ENCODE results near the gene PLVAP.
"Not testable (repeated sequence)": the region's sequence is repeated elsewhere in the genome, so short reads cannot be mapped to it uniquely, and the experiment has no call there.

The PLVAP gene

GRCh38 chr19:17402982-17403855, 26.1 kb upstream of the PLVAP start:
- DNase-seq = peak in 4 of 58 donors; percentile 1 to 36 (median 22)

- DNase-seq = no peak
Observed at GRCh38 chr19:17401628-17402027, 24.5 kb upstream of the PLVAP start.

- no peak for DNase-seq
Observed at GRCh38 chr19:17398902-17399527, 21.9 kb upstream of the PLVAP start.

GRCh38 chr19:17394891-17395415, 17.8 kb upstream of the PLVAP start:
- DNase-seq = peak in 7 of 58 donors; percentile 3 to 30 (median 8)

DNA sequence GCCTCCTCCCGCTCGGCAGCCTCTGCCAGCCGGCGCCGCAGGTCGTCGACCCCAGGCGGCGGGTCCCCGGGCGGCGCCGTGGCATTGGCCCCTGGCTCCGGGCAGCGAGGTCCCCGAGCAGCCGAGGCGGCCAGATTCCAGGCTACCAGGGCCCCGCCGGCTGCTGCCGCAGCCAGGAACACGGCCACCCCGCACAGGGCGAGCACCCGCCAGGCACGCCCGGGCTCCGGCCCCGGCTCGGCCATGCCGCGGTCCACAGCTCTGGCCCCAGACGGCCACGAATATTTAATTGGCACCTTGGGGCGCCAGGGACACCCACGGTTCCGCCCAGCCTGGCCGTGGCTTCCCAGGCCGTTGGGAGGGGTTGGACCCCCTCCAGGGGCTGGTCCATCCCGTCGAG, 16.8 kb upstream of the PLVAP start, which contains the start of gene CCDC194:
Gene CCDC194 (minus strand): TSS at position 283 of the 400 bp plus-strand sequence. CDS start 38 bp downstream, at position 245.
- DNase-seq = no peak

- no peak for DNase-seq
Observed at GRCh38 chr19:17393002-17393401, 15.9 kb upstream of the PLVAP start.

DNA sequence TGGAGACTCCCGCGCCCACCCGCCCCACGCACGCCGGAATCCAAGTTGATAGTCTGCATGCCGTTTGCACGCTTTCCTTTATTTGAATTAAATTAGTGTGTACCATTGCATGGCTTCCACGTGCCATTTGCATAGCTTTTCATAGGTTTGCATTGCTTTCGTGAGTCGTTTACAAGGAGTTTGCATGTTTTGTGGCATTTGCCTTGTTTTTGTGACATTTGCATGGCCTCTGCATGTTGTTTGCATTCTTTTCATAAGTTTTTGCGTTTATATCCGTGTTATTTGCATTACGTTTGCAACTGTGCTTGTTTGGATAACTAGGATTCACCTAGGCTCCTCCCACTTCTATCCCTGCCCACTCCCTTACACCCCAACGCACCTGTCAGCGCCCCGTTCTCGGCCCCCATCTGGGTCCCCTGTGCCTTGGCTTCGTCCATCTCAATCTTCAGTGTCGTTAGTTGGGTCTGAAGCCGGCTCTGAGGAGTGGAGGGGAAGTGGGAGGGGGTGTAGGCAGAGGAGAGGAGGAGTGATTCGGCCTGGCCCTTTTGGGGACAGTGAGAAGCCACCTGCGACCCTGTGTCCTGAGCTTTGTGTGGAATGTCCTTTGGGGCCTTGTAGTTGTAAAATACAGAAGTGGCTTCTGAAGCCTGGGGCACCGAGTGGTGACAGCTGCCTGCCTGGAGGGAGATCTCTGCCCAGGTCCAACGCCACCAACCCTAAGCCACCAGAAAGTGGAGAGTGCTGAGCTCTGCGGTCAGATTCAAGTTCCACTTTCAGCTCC, 14.4 kb upstream of the PLVAP start:
- peak in 5 of 58 donors; percentile 0 to 10 (median 6) for DNase-seq

- DNase-seq = peak; percentile 9 to 90 (median 78)
Observed at GRCh38 chr19:17390665-17391370, 13.7 kb upstream of the PLVAP start.

GRCh38 chr19:17389957-17390664, 13.0 kb upstream of the PLVAP start:
- no peak for DNase-seq

DNA sequence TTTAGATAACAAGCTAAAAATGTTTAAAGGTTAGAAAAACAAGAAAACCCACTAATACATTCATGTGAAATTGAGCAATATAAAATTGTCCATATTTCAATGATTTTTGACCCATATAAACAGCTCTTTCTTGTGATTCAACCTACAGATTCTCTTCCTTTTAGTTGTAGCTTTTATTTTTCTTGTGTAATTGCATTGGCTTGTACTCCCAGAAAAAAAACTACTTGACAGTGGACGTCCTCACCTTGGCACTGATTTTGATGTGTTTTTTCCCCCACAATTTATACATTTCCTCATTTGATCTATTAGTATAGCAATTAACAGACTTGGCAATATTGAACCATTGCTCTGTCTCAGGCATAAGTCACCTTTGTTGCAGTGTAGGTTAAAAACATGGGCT, 12.1 kb upstream of the PLVAP start:
- DNase-seq = no peak

GRCh38 chr19:17385878-17386611, 8.9 kb upstream of the PLVAP start:
- DNase-seq = peak in 23 of 58 donors; percentile 2 to 58 (median 16)

GRCh38 chr19:17380426-17381138, 3.4 kb upstream of the PLVAP start:
- no peak for DNase-seq

DNA sequence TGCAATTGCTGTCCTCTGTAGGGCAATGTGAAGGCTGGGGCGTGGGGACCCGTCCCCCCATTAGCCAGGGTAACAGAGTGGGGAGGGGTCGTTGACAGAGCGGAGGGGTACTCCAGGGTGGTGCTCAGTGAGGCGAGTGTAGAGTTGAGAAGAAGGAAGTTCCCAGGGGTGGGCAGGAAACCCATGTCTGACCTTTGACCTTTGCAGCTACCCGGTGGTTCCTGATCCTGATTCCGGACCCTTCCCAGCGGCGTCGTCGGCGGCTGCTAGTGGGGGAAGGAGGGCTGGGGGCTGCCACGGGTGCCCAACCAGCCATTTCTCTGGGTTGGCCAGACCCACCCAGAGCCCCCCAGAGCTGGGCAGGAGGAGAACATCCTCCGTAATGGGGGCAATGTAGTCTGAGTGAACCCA, 2.1 kb upstream of the PLVAP start:
- DNase-seq = peak in 1 of 58 donors; percentile 7

DNA sequence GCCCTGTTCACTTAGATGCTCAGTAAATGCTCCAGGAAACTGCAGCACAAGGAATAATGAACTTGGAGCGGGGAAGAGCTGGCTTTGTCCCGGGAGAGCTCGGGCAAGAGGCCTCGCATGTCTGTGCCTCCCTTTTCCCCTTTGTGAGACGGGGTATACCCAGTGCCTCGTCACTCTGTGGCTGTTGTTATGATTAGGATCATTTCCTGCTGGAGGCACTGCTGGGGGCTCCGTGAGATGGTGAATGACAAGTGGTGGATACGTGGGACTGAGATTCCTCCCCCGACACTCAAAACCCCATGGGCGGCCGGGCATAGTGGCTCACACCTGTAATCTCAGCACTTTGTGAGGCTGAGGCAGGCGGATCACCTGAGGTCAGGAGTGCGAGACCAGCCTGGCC, 1.1 kb upstream of the PLVAP start:
- DNase-seq = no peak

DNA sequence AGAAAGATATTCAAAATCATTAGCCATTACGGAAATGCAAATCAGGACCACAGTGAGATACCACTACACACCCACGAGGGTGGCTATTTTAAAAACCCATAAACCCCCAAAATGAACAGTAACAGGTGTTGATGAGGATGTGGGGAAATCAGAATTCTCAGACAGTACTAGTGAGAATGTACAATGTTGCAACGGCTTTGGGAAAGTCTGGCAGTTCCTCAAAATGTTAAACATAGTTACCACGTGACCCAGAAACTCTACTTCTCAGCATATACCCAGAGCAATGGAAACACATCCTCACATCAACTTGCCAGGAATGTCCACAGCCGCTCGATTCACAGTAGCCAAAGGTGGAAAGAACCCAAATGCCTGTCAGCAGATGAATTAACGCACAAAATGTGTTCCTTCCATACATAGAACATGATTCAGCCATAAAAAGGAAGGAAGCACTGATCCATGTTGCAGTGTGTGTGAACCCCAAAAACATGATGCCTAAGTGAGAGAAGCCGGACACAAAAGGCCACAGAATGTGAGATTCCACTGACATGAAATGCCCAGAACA, 7.0 kb downstream of the PLVAP start:
- peak in 30 of 58 donors; percentile 3 to 66 (median 22) for DNase-seq

- DNase-seq = no peak
Observed at GRCh38 chr19:17365361-17365760, 11.8 kb downstream of the PLVAP start.

- not testable (repeated sequence) for DNase-seq
Observed at GRCh38 chr19:17363852-17364605, 13.1 kb downstream of the PLVAP start.
